HG03066 (cell line): ENCODE results near the gene PRSS53.
"Not testable (repeated sequence)": the region's sequence is repeated elsewhere in the genome, so short reads cannot be mapped to it uniquely, and the experiment has no call there.

Experiments used
- ATAC-seq: cut with Tn5 transposase; IDR thresholded peaks from one replicate; pipeline ENCODE4 v1.9.1; 2021; ENCODE audit warnings: low read depth; ENCODE audit not compliant: unreplicated experiment

Gene PRSS53

DNA sequence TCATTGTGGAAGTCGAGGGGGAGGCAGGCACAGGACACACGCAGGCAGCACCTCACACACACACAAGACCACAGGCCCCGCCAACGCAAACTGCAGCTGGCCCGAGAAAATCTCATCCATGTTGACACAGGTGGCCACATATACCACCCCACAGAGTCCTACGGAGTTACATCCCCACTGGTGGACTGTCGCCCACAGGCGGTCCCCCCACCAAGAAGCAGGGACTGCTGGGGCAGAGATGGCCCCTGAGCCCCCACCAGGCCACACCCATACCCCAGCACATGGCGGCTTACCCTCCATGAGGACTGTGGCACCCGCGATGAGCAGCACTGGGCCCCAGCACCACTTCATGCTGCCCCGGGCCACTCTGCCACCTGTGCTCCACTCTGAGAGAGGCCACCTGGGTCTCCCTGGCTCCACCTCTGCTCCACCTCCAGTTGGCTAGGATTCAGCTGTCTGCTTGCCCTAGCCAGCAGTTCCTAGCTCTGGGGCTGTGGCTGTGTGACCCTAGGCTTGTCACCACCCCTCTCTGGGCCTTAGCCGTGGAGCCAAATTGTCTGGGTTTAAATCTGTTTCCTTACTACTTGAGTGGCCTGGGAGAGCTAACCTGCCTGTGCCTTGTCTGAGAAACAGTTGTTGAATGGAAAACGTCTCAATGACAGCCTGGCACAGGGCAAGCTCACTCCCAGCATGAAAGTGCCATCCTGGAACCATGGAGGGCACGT, at the start of gene PRSS53:
Gene PRSS53 (minus strand): TSS at position 485 of the 725 bp plus-strand sequence. CDS start 134 bp downstream, at position 351.
- no peak for ATAC-seq

DNA sequence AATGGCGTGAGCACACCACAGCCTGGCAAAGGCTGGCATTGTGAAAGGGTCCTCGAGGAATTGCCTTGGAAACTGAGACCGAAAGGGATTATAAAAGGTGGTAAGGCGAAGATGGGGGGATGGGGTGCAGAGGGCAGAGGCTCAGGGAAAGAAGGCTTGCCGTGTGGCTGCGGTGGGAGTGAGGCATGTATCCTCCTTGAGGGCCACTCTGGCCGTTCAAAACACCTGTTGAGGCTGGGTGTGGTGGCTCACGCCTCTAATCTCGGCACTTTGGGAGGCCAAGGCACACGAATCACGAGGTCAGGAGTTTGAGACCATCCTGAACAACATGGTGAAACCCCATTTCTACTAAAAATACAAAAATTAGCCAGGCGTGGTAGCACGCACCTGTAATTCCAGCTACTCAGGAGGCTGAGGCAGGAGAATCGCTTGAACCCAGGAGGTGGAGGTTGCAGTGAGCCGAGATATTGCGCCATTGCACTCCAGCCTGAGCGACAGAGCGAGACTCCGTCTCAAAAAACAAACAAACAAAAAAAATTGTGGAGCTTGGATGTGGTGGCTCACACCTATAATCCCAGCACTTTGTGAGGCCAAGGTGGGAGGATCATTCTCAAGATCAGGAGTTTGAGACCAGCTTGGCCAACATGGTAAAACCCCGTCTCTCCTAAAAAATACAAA, 48.2 kb upstream of the PRSS53 start:
- not testable (repeated sequence) for ATAC-seq

GRCh38 chr16:31136287-31136662, 47.5 kb upstream of the PRSS53 start:
- ATAC-seq: no peak

- ATAC-seq: no peak
Measured at GRCh38 chr16:31135535-31136286, 47.0 kb upstream of the PRSS53 start, which contains the start of gene PRSS8. PRSS8 (minus strand) TSS chr16:31135727; CDS start chr16:31135498, 229 bp downstream.

DNA sequence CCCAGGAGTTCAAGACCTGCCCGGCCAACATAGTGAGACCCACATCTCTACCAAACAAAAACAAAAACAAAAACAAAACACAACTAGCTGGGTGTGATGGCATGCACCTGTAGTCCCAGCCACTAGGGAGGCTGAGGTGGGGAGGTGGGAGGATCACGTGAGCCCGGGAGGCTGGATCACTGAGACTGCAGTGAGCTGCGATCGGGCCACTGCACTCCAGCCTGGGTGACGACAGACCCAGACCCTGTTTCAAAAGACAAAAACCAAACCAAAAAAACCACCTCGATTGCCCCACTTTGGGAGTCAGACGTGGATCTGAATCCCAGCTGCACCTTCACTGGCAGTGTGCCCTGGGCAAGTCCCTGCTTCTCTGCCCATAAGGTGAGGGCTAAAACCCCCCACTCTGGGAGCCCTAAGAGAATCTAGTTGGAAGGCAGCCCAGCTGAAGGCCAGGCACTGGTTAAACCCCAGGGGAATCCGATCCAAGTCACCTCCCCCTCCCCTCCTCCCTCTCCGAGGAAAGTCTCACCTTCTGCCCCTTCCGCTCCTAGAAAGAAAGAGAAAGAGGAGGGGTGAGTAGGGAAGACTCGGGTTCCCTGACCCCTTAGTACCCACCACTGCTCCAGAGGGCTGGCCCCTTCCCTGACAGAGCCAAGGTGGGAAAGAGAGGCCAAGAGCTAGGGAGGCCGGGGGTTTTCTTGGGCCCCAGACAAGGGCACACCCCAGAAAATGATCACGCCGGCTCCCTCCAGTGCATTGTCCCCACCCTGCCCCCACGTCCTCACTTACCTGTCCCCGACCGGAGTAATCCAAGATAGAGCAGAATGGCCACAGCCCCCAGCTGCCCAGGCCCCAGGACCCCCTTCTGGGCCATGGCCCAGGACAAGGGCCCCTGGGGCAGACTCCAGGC, 46.1 kb upstream of the PRSS53 start:
- ATAC-seq: no peak

DNA sequence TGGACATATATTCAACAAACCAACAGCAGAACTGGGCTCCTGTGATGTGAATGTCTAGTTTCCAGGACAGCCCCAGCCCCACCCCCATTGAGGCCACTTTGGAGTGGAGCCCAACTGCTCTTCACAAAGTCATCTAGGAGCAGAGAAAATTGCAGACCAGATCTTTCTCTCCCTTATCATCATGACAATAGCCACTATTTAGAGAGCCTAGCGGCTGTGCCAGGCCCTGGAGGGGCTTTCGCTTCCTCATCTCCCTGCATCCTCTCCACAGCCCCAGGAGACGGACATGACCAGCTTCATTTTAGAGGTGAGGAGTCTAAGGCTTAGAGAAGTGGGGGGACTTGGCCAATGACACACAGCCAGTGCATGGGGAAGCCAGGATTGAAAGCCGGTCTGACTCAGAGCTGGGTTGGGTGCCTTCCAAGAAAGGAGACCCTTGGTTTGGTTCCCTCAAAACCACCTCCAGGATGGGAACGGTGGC, 45.4 kb upstream of the PRSS53 start:
- no peak for ATAC-seq

GRCh38 chr16:31133046-31133501, 44.3 kb upstream of the PRSS53 start:
- ATAC-seq: no peak

- ATAC-seq: no peak
Measured at GRCh38 chr16:31132303-31132979, 43.7 kb upstream of the PRSS53 start.

- ATAC-seq: no peak
Measured at GRCh38 chr16:31131841-31132271, 43.1 kb upstream of the PRSS53 start.

GRCh38 chr16:31131416-31131815, 42.7 kb upstream of the PRSS53 start:
- no peak for ATAC-seq

DNA sequence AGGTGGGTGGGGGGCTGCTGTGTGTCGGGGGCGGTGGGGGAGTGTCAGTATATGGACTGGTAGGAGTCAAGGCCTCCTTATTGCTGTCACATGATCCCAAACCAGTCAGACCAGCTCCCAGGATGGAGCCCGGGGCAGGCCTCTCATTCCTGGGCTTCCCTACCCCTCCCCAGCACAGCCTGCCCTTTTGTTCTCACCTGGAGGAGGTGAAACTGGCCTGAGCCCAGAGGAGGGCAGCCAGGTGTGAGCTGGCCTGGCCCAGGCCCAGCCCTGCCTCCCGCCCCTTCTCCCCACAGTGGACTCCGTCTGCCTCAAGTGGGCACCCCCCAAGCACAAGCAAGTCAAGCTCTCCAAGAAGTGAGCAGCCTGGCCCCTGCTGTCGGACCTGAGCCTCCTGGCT, 42.2 kb upstream of the PRSS53 start:
- ATAC-seq: no peak

DNA sequence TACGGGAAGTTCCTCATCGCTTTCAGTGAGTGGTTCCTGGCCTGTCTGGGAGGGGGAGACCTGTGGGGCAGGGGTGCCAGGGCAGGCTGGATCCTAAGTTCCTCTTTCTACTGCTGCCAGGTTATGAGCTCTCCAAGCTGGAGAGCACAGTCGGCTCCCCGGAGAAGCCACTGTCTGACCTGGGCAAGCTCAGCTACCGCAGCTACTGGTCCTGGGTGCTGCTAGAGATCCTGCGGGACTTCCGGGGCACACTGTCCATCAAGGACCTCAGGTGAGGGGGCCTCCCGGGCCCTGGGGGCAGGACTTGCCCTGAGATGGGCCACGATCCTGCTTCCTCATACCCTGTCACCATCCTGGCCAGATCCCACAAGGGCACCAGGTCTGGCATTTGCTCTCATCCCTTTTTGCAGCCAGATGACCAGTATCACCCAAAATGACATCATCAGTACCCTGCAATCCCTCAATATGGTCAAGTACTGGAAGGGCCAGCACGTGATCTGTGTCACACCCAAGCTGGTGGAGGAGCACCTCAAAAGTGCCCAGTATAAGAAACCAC, 41.7 kb upstream of the PRSS53 start:
- no peak for ATAC-seq

DNA sequence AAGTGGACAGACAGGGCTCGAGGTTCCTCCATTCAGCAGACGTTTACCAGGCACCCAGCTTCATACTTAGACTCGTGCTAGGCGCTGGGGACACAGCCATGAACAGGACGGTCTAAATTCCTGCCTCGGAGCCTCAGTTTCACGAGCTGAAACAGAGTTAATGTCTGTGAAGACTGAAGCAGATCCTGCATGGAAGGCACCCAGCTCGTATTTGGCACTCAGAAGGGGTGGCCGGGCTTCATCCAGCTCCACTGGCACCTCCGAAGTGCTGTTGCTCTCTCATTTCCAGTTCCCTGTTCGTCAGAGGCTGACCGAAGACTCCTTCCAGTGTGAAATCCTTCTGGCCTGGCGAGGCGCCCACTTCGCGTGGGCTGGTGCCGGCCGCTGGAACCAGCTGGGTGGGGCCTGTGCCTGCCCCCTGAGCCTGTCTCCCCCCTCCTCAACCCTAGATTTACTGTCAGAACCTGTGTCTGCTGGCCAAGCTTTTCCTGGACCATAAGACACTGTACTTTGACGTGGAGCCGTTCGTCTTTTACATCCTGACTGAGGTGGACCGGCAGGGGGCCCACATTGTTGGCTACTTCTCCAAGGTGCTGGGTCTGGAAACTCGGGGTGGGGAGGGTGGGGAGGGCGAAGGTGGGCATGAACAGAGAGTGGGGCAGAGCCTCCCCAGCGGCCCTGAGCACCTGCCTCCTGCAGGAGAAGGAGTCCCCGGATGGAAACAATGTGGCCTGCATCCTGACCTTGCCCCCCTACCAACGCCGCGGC, 41.0 kb upstream of the PRSS53 start:
- ATAC-seq: no peak

GRCh38 chr16:31128711-31129567, 40.2 kb upstream of the PRSS53 start:
- no peak for ATAC-seq

GRCh38 chr16:31127182-31127581, 38.4 kb upstream of the PRSS53 start:
- ATAC-seq: no peak

DNA sequence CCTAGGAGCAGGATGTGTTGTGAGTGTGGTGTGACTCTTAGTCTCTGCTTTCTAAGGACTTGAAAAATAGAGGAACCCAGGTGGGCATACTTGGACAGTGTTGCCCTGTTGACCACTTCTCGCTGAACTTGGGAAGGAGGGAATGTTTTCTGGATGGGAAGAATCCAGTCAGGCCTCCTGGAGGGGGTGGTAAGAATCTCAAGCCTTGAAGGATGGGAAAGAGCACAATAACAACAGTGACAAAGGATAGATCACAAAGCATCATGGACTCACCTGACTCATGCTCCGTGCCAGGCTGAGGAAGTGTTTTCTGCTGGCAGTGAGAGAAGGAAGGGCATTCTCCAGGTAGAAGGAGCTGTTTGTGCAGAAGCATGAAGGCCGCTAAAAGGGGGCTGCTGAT, 37.1 kb upstream of the PRSS53 start:
- ATAC-seq: no peak

DNA sequence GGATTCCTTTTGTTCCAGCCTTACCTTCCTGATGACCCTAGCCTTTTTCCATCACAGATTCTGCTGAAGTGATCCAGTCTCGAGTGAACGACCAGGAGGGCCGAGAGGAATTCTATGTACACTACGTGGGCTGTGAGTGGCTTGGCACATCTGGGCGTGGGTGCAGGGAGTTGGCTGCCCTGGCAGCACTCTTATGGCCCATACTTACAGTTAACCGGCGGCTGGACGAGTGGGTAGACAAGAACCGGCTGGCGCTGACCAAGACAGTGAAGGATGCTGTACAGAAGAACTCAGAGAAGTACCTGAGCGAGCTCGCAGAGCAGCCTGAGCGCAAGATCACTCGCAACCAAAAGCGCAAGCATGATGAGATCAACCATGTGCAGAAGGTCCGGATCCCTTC, 31.4 kb upstream of the PRSS53 start:
- ATAC-seq: no peak
